NCI-H1694 treated with DMSO at 0.1 percent for 48 hours (cell line): ENCODE data around the gene GRM5.
A peak's percentile ranks its signal among the peaks of the same experiment; 100 is the strongest.
"Not testable (repeated sequence)": the region's sequence is repeated elsewhere in the genome, so short reads cannot be mapped to it uniquely, and the experiment has no call there.

Experiments used
- DNase-seq: peaks from one replicate; lab custom pipeline; 2025; lab: John Stamatoyannopoulos, UW

The GRM5 gene

DNA sequence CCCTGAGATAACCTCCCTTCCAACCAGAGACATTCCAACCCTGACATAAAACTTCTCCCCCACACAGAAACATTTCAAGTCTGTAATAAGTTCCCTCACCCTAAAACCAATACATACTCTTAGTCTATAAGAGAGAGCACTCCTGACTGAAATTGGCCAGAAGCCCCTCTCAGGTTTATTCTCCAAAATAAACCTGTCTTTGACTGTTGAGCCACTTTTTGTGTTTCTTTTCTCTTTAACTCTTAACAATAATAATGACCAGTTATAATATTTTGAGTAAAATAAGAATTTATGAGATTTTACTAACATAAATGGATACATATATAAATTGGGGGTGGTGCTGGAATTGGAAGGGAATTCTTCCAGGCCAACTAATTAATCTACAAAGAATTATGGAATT, 93.6 kb downstream of the GRM5 start:
- DNase-seq = no peak

DNA sequence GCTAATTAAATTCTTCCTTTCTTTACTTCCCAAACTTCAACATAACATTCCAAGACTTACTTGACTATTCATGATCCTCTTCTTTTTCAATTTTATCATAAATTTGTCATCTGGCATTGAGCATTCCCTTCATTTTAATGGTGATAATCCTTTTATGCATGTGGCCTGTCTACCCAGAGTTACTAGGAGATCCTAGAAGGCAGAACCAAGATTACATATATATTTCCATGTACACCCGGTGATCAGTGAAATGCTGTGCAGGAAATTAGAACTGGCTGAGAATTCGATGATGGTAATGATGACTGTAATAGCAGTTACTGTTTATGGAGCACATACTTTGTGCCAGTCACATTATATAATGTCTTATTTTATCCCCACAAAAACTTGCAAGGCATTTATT, 104.2 kb downstream of the GRM5 start:
- not testable (repeated sequence) for DNase-seq

DNA sequence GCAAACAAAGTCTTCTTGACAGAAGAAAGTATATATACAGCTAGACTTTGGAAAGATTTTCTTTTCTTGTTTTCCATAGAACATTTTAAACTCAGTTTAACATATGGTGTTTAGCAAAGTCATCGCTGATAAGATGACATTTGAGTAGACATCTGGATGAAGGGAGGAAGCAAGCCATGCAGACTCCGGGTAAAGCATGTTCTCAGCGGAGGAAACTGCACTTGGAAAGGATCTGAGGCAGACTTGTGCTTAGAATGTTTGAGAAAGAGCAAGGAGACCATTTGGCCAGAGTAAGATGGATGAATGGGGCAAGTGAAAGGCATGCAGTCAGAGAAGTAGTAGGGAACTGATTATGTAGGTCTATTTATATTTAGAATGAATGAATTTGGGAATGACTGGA, 105.9 kb downstream of the GRM5 start:
- not testable (repeated sequence) for DNase-seq

DNA sequence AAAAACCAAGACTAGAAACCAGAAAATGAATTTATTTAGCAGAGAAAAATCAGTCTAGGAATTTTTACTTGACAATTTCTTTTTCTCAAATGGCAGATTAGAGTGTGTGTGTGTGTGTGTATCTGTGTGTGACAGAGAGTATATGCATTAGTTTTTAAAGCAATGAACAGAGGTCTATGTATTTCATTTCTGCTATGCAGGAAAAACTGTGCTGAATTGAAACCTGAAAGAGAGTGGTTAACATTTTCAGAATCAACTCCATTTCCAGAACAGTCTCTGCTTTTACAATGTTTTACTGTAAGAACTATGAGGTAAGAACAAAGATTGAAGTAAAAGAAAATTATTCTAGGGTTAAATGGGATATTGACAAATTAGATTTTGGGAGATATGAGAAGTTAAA, 114.8 kb downstream of the GRM5 start:
- no peak for DNase-seq

- DNase-seq = not testable (repeated sequence)
Observed at GRCh38 chr11:88948908-88949307, 116.9 kb downstream of the GRM5 start.

DNA sequence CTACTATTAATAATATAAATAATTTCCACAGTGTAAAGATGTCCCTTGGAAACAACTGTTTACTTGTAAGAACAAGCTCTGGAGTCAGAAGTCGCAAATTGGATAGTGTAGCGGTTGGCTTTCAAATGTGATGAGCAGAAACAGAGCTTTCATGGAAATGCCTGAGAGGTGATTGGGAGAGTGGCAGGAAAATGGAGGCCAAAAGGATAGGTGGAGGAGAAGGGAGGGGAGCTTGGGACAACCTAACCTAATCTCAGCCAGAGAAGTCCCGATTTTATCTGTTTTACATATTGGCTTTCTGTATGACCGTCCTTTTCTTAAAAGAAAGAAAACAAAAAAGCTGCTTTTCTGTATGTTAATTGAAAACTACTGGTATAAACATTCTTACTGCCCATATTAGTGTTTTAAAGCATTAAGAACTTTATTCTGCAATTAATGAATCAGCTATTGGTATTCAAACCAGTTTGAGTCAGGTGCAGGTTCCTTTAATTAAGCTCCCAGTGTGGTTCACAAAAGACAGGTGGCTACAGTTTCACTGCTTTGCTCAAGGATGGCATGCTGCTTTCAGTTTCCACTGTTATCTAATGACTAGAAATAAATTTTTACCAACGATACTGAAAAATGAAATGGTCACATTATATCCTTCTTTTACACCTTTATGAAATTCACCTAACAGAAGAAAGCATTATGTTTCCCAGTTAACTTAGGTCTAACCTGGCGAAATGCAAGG, 117.8 kb downstream of the GRM5 start:
- DNase-seq = not testable (repeated sequence)

- DNase-seq = not testable (repeated sequence)
Observed at GRCh38 chr11:88929665-88930064, 136.1 kb downstream of the GRM5 start.

- DNase-seq = not testable (repeated sequence)
Observed at GRCh38 chr11:88917065-88917464, 148.7 kb downstream of the GRM5 start.

DNA sequence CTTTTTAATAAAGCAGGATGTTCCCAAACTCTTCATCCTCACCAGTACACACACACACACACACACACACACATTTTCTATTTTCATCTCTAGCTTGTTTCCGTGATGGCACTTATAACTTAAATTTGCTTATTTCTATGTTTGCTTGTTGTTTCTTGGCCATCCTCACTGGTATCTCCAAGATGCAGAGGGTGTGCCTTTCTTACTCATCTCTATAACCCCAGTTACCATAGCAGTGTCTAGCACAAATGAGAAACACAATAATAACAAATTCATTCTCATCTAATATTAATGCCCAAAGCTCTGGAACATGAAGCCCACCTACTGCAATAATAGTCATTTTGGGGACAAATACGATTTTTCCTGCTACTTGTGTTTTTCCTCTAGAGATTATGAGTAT, 156.3 kb downstream of the GRM5 start:
- no peak for DNase-seq

DNA sequence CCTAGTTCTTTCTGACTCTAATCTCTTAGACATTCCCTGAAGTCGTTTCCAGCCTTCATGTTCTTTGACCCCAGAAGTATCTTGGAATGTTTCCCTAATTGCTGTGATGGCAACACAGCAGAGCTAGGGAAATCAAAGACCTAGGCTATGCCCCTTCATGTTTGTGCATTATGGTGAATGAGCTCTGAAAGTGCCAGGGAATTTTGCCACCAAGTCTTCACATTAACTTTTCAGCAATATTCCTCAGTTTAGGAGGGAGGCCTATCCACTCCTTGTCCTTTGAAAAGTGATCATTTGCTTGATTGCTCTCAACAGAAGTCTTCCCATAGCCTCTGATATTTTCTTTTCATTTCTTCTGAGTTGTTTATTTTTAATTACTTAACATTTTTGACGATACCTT, 164.3 kb downstream of the GRM5 start:
- not testable (repeated sequence) for DNase-seq

GRCh38 chr11:88888855-88889254, 176.9 kb downstream of the GRM5 start:
- DNase-seq = not testable (repeated sequence)

DNA sequence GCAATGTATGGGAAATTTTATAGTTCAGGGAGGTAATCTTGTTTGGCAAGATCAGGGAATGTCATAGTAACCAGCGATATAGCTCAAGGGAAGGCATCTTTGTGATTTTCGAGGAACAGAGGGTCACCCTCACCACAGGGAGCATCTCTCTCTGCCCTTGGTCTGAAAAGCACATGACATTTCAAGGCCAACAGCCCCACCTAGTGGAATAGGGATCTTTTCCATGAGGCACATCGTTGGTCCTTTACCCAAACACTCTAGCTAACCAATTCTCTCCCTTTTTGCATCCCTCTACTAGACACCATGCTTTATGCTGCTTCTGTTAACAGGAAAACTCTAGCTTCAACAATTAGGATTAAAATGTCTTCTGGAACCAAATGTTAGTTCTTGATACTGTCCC, 179.0 kb downstream of the GRM5 start:
- peak; percentile 7 for DNase-seq

DNA sequence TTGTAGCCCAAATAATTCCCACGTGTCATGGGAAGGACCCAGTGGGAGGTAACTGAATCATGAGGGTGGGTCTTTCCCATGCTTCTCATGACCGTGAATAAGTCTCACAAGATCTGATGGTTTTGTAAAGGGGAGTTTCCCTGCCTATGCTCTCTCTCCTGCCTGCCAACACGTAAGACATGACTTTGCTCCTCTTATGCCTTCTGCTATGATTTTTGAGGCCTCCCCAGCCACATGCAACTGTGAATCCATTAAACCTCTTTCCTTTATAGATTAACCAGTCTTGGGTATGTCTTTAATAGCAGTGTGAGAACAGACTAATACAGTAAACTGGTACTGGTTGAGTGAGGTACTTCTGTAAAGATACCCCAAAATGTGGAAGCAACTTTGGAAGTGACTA, 183.0 kb downstream of the GRM5 start:
- DNase-seq = not testable (repeated sequence)

DNA sequence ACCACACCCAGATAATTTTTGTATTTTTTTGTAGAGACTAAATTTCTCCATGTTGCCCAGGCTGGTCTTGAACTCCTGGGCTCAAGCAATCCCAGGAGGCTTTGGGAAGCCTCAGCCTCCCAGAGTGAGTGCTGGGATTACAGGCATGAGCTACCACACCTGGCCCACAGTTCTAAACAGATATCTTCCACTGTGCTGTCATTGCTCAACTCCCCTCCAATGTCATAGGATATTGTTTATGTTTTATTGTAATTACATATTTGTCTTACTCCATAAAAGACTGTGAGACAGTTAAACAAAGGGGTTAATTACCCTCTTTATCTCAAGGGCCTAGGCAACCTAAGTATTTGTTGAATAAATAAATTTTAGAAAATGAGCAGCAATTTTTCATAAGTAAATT, 204.2 kb downstream of the GRM5 start:
- no peak for DNase-seq

- DNase-seq = not testable (repeated sequence)
Observed at GRCh38 chr11:88860431-88860830, 205.4 kb downstream of the GRM5 start.

- not testable (repeated sequence) for DNase-seq
Observed at GRCh38 chr11:88853963-88854362, 211.8 kb downstream of the GRM5 start.

- not testable (repeated sequence) for DNase-seq
Observed at GRCh38 chr11:88851547-88851946, 214.2 kb downstream of the GRM5 start.

- DNase-seq = not testable (repeated sequence)
Observed at GRCh38 chr11:88849773-88850172, 216.0 kb downstream of the GRM5 start.

DNA sequence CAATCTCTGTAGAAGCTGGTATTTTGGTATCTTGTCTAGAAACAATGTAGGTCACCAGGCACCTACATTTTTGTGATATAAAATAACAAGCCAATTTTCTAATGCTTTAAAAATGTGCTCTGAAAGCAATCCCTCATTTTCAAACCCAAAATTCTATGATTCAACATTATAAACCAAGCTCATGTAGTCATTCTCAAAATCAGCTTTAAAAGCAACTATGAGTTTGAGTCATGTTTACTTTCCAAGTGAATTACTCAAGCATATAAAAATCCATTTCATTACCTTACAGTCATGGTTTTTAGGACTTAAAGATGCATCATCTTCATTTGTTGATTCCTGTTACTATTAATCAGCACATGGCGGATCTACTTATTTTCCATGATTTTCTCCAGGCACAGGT, 216.4 kb downstream of the GRM5 start:
- no peak for DNase-seq

- DNase-seq = not testable (repeated sequence)
Observed at GRCh38 chr11:88846266-88846665, 219.5 kb downstream of the GRM5 start.

GRCh38 chr11:88844941-88845340, 220.8 kb downstream of the GRM5 start:
- not testable (repeated sequence) for DNase-seq

- not testable (repeated sequence) for DNase-seq
Observed at GRCh38 chr11:88843766-88844426, 221.9 kb downstream of the GRM5 start.

- DNase-seq = not testable (repeated sequence)
Observed at GRCh38 chr11:88838139-88838538, 227.6 kb downstream of the GRM5 start.
